Astrocyte of the cerebellum (primary cell): ENCODE results near the gene KIF18A.

Experiments
- DNase-seq: peaks from one replicate; pipeline ENCODE4 v3.0.0-alpha.2; 2011; ENCODE audit warnings: low read depth
- H3K4me3 ChIP-seq: 2 replicates; pipeline ENCODE4 v1.5.1; 2011; ENCODE audit warnings: mild to moderate bottlenecking, low read depth, low read length, moderate library complexity
- in situ Hi-C: cut with HindIII; loops from 2 replicates; pipeline ENCODE4 v1.10.0; 2017; ENCODE audit warnings: low sequenced_read_pairs
- TF ChIP-seq, protein P1 (sequence below): IDR thresholded peaks from 2 replicates; pipeline ENCODE4 v1.5.1; 2012; ENCODE audit warnings: low read length, low read depth, moderate library complexity, mild to moderate bottlenecking; ENCODE audit errors: missing control alignments

The KIF18A gene

DNA sequence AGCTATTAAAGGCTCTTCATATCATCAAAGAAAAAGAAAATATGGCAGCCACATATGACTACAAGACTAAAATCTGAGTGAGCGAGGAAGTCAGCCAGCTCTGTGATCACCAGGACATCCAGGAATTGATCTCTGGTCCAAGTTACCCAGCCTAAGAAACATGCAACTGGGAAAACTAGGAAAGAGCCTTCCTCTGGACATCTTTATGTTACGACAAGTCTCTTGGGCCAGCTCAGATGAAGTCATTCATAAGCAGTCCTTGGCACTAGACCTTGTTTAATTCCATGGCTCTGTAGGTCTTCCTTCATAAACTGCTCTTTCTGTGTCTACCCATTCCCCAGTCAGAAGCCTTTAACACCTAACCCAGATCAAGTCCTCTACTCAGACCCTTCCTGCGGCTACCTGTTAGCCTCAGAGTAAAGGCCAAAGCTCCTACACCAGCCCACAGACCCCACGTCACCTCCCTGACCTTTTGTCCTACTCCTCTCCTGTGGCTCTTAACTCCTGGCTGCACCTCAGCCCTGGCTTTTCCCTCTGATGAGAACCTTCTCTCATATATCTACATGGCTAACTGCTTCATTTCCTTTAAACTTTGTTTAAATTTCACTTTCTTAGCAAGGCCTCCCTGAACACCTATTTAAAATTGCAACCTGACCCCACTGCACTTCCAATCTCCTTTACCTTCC lies 134.0 kb downstream of the KIF18A start:
- TF ChIP-seq, protein P1, sequence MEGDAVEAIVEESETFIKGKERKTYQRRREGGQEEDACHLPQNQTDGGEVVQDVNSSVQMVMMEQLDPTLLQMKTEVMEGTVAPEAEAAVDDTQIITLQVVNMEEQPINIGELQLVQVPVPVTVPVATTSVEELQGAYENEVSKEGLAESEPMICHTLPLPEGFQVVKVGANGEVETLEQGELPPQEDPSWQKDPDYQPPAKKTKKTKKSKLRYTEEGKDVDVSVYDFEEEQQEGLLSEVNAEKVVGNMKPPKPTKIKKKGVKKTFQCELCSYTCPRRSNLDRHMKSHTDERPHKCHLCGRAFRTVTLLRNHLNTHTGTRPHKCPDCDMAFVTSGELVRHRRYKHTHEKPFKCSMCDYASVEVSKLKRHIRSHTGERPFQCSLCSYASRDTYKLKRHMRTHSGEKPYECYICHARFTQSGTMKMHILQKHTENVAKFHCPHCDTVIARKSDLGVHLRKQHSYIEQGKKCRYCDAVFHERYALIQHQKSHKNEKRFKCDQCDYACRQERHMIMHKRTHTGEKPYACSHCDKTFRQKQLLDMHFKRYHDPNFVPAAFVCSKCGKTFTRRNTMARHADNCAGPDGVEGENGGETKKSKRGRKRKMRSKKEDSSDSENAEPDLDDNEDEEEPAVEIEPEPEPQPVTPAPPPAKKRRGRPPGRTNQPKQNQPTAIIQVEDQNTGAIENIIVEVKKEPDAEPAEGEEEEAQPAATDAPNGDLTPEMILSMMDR: no peak
- in situ Hi-C loops: no loop called here
- DNase-seq: no peak
- H3K4me3 ChIP-seq: no peak overlapping the region

DNA sequence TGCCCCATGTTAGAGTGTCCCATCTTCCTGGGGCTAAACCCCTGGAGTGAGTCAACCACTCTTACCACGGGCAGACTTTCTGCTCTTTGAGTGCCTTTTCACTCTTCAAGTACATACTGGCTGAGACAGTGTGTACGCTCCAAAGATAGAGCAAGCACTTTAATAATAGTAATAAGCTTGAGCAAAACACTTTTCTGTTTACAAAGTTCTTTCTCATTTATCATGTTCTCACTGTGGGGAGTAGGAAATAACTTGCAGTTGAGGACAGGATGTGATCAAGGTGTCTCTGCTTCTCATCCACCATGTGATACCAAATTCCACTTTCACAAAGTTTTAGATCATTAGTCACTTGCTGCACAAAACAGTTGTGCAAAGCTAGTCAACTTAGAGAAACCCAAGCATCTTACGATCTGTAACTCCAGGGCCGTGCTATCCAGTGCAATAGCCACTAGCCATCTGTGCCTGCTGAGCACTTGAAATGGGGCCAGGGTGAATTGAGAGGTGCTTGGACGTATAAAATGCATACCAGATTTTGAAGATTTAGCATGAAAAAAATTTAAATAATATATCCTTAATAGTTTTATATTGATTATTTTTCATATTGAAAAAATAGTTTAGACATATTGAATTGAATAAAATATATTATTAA lies 135.3 kb downstream of the KIF18A start:
- in situ Hi-C loops: no loop called here
- TF ChIP-seq, protein P1: no peak
- no peak for DNase-seq
- no peak overlapping the region for H3K4me3 ChIP-seq

DNA sequence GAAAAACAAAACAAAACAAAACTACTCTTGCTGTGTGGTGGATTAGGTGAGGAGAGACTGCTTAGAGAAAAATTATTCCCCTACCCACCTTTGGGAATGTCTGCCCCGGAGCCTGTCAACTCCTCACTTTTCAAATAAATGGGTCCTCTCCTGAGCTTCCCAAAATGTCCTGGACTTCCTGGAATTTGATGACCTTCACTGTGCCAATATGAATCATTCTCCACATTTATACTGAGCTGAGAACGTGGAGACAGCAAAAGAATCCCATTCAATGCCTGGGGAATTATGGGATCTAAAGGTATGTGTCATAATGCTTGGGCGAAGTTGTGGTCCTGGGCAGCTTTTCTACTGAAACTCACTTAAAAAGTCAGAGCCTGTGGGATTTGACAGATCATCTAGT lies 136.8 kb downstream of the KIF18A start:
- in situ Hi-C loops: no loop called here

More for the DNA sequence above, 136.8 kb downstream of the KIF18A start:
- H3K4me3 ChIP-seq: no peak overlapping the region
- TF ChIP-seq, protein P1: no peak
- no peak for DNase-seq
